GM23248 (cell line): ENCODE results near the gene GBP6.

Source experiments
- EZH2 ChIP-seq: fragments of 200-600 bp; sonication (generic); IDR thresholded peaks from 2 replicates; pipeline ENCODE4 v1.6.1; 2018; ENCODE audit warnings: antibody characterized with exemption, mild to moderate bottlenecking; ENCODE audit not compliant: insufficient read depth, poor library complexity, severe bottlenecking
- EZH2phosphoT487 ChIP-seq: fragments of 200-600 bp; sonication (generic); IDR thresholded peaks from 2 replicates; pipeline ENCODE4 v1.6.1; 2018; ENCODE audit warnings: antibody characterized with exemption, moderate library complexity, mild to moderate bottlenecking, low read depth; ENCODE audit not compliant: insufficient read depth

DNA sequence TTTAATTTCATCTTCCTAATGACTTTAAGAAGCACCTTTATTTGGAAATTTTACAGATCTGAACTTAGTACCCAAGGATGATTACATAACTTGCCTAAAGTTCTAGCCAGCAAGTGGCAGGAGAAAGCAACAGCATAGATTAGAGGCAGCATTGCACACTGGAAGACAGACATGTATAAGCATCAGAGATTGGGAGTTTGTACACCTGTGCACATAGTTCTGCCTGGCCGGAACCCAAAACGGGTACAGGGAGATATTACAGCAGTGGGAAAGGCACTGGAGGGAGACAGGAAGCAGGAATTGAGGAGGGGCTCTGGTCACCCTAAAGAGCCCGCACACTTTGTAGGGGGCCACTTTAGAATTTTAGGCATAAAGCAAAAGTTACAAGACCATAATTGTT lies 19.3 kb downstream of the GBP6 start:
- TF ChIP-seq EZH2phosphoT487 (no peak), EZH2 (no peak)
